Articular chondrocyte of knee joint (primary cell): Measurements from ENCODE around the gene DMRTC2. TPM values are rescaled to one million over a fixed set of nuclear protein-coding genes. Genes with fewer than 3 reads are reported as not detected.

Experiments
- small RNA-seq: library from RNA; depleted of rRNA; stranded (forward); fragments of <200 nt; gene quantifications from one replicate; pipeline ENCODE3, GENCODE V24; 2012
- total RNA-seq: library from RNA; depleted of rRNA; stranded (reverse); fragments of >200 nt; gene quantifications from 2 replicates; pipeline ENCODE4 v1.2.3, GENCODE V29; 2012

DMRTC2 gene
- total RNA-seq = not detected in 2 replicates

DNA sequence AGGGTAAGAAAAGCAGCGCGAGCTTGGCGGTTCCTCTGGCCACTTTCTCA, at the start of gene DMRTC2:
Gene DMRTC2, plus strand, starts transcription at position 42 of the 50 bp plus-strand sequence. CDS start 2,387 bp downstream, outside the sequence.

DNA sequence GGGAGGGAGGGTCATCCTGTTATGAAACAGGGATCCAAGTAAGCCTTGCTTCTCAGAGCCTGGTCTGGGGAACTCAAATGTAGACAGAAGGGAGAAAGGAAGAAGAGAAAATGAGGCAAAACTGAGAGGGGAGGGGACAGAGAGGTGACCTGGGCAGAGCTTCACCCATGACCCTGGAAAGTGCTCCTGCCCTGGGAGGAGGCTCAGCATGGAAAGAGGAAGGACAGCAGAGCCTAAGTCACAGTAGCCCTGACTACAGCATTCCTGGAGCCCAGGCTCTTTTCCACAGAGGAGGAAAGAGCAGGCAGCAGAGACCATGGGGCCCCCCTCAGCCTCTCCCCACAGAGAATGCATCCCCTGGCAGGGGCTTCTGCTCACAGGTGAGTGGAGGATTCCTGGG, 48.5 kb upstream of the DMRTC2 start, which contains the start of gene CEACAM3:
Gene CEACAM3, plus strand, starts transcription at position 226 of the 400 bp plus-strand sequence. Its CDS starts 91 bp downstream, at position 317.

DNA sequence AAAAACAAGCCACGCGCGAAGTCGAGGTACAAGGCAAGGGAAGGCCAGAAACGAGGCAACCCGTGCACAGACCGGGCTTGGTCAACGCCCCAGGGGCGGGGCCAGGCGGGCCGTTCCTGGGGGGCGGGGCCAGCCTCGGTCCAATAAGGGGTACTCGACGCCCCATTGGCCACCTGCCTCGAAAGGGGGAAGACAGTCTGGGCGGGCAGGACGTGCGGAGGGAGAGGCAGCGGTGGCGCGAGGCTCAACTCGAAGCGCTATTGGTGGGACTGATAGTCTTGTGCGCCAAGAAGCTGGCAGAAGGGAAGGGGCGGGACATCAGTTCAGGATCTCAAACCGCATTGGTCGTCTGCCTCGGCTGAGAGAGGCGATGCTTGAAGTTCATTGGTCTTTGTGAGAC, 241 bp upstream of the DMRTC2 start, which contains the start of gene LYPD4:
Gene LYPD4, minus strand, starts transcription at position 83 of the 400 bp plus-strand sequence. CDS start 5,398 bp downstream, outside the sequence.

DNA sequence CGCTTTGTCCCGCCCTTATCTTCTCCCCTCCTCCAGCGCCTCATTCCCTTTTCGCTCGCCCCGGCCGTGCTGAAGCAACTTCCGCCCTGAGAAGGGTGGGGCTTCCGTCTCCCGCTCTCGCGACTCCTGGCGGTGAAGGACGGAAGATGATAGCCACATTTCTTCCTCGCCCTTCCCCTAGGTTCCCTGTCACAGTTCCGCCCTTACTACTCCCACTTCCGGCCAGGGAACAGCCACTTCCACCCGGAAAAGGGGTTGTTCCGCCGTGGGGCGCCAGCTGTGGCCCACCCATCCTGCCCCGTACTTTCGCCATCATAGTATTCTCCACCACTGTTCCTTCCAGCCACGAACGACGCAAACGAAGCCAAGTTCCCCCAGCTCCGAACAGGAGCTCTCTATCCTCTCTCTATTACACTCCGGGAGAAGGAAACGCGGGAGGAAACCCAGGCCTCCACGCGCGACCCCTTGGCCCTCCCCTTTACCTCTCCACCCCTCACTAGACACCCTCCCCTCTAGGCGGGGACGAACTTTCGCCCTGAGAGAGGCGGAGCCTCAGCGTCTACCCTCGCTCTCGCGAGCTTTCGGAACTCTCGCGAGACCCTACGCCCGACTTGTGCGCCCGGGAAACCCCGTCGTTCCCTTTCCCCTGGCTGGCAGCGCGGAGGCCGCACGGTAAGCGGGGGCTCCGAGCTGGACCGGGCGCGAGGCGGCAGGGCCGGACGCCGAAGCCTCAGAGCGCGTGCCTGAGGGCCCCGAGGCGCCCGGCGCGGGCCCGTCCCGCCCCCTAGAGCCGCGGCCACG, 15.0 kb downstream of the DMRTC2 start, which contains the start of gene RPS19:
Gene RPS19, plus strand, starts transcription at position 638 of the 801 bp plus-strand sequence. CDS start 520 bp downstream, outside the sequence.

DNA sequence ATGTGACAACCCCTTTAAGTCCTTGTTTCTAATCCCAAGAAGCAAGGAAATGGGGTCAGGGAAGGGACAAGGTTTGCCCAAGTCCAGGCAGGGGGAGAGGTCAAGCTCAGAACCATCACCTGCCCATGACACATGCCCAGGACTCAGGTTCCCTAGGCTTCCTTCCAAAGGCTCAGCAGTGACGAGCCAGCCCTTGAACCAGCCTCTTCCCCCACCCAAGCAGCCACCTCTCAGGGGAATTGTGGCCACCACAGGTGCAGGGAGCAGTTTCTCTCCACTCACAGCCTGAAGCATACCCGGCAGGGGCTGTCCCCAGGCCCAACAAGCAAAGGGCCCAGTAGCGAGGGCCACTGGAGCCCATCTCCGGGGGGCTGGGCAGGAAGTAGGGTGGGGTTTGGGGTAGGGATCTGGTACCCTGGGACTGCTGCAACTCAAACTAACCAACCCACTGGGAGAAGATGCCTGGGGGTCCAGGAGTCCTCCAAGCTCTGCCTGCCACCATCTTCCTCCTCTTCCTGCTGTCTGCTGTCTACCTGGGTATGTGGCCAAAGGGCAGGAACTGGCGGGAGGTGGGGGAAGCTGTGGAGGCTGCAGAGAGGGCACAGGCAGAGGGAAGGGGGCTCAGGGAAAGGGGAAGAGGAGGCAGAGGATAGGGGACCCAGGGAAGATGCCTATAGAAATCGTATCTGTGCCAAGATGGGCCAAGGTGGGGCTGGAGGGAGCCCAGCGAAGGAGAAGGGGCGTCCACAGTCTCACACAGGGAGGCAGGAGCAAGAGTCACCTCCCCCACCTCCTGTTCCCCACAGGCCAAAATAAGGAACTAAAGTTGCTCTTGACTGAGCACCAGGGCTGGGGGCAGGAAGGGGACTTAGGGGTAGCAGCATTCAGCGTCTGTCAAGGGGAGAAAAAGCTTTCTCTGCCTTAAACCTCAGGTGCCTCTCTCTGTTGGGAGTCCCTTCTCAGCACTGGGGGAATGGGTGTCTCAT, 32.3 kb downstream of the DMRTC2 start, which contains the start of gene CD79A:
Gene CD79A, plus strand, starts transcription at position 433 of the 986 bp plus-strand sequence. Its CDS starts 26 bp downstream, at position 459.

DNA sequence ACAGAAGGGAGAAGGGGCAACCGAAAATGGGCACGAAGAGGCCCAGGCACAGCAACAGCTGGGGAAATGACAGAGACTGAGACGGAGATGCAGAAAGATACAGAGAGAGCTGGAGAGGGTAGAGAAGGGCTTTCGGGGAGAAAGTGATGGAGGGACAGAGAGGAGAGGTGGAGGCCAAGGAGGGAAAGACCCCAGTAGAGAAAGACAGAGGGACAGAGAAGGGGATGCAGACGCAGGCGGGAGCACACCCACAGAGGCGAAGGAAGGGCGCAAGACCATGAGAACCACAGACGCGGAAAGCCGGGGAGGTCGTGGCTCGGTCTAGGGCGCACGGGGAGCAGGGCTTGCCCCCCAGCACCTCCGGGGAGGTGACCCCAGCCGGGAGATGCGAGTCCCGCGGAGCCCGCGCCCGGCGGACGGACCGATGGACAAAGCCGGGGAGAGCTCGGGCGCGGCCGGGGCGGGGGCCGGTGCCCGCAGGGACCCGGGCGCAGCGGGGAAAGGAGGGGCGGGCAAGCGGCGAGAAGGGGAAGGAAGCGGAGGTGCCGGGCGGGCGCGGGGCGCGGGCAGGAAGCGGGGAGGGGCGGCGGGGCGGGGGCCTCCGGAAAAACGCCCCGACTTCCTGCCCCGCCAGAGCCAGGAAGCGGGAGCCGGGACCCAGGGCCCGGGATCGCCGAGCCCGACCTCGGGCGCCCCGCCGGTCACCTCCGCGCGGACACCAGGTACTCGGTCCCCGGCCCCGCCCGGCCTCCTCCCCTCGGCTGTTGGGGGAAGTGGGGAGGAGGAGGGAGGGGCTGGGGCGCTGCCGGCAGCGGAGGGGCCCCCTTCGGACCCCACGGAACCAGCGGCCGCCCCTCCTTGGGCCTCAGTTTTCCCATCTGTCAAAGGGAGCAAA, 38.0 kb downstream of the DMRTC2 start, which contains the start of gene ARHGEF1:
Gene ARHGEF1, plus strand, starts transcription at position 617 of the 895 bp plus-strand sequence. CDS start 4,899 bp downstream, outside the sequence.

Small RNA genes lying within 50 kb of the gene (small RNA-seq; reads per million reads assigned to genes)
- 0.15 reads per million for gene MIR6797

Other genes starting within 250 kb of the DMRTC2 start
- gene CEACAM4, start 218.0 kb upstream of the DMRTC2 start, total RNA-seq = not detected in 2 replicates
- not detected in 2 replicates for gene CEACAM7, start 156.8 kb upstream of the DMRTC2 start, total RNA-seq
- not detected in 2 replicates for gene CEACAM5, start 136.4 kb upstream of the DMRTC2 start, total RNA-seq
- gene CEACAM6, start 89.5 kb upstream of the DMRTC2 start, total RNA-seq = not detected in 2 replicates
- gene CEACAM3, start 48.5 kb upstream of the DMRTC2 start, total RNA-seq = not detected in 2 replicates
- not detected in 2 replicates for gene LYPD4, start 359 bp upstream of the DMRTC2 start, total RNA-seq
- gene RPS19, start 15.2 kb downstream of the DMRTC2 start, total RNA-seq = 776 and 788 TPM in 2 replicates
- gene CD79A, start 32.2 kb downstream of the DMRTC2 start, total RNA-seq = not detected in 2 replicates
- 27.0 and 28.2 TPM in 2 replicates for gene ARHGEF1, start 38.1 kb downstream of the DMRTC2 start, total RNA-seq
- gene ERFL, start 83.4 kb downstream of the DMRTC2 start, total RNA-seq = 0.11 TPM in 1 of 2 replicates, not detected in the other
- 95.6 and 100 TPM in 2 replicates for gene RABAC1, start 114.3 kb downstream of the DMRTC2 start, total RNA-seq
- gene ATP1A3, start 149.2 kb downstream of the DMRTC2 start, total RNA-seq = 0.52 and 0.65 TPM in 2 replicates
- gene GRIK5, start 225.2 kb downstream of the DMRTC2 start, total RNA-seq = 0.22 and 0.26 TPM in 2 replicates
- 11.0 and 13.8 TPM in 2 replicates for gene ZNF574, start 231.1 kb downstream of the DMRTC2 start, total RNA-seq